WTC11 (cell line): Measurements from ENCODE around the gene IRGM. TPM values are rescaled to one million over a fixed set of nuclear protein-coding genes. Genes with fewer than 3 reads are reported as not detected.
"Not testable (repeated sequence)": the region's sequence is repeated elsewhere in the genome, so short reads cannot be mapped to it uniquely, and the experiment has no call there.

ENCODE experiments used
- ATAC-seq: fragments of 200-7000 bp; cut with Tn5 transposase; 2 replicates; pipeline ENCODE4 v1.10.0; 2021; ENCODE audit warnings: mild to moderate bottlenecking, moderate library complexity
- Bru-seq: library from RNA; stranded (reverse); fragments of 400-500 nt; gene quantifications from one replicate; lab custom pipeline; 2021; lab: Mats Ljungman, UMichigan
- CTCF ChIA-PET: fragments of 300-600 bp; sonication (Branson Sonifier 250); formaldehyde crosslinking; loops from one replicate; lab custom pipeline; 2021; ENCODE audit warnings: antibody characterized with exemption; lab: Charles Lee
- POLR2A ChIA-PET: fragments of 350-600 bp; sonication (Branson Sonifier 250); formaldehyde crosslinking; loops from one replicate; lab custom pipeline; 2021; ENCODE audit warnings: antibody characterized with exemption; lab: Charles Lee
- DNase-seq: peaks from one replicate; pipeline ENCODE4 v3.0.0; 2021; ENCODE audit warnings: low spot score
- H3K27ac Mint-ChIP-seq: 2 replicates; pipeline ENCODE4 v1.8.0; 2021; ENCODE audit warnings: mixed read lengths
- H3K27me3 Mint-ChIP-seq: 2 replicates; pipeline ENCODE4 v1.8.0; 2021; ENCODE audit warnings: low read depth, mild to moderate bottlenecking, moderate library complexity, mixed read lengths
- H3K36me3 Mint-ChIP-seq: 2 replicates; pipeline ENCODE4 v1.8.0; 2021; ENCODE audit warnings: mixed read lengths
- H3K4me1 Mint-ChIP-seq: 2 replicates; pipeline ENCODE4 v1.8.0; 2022; ENCODE audit warnings: mixed read lengths
- H3K4me3 Mint-ChIP-seq: 2 replicates; pipeline ENCODE4 v1.8.0; 2021; ENCODE audit warnings: mild to moderate bottlenecking, moderate library complexity, mixed read lengths
- H3K9me3 Mint-ChIP-seq: 2 replicates; pipeline ENCODE4 v1.8.0; 2021; ENCODE audit warnings: mixed read lengths
- CREB1 ChIP-seq: sonication (generic); formaldehyde crosslinking; IDR thresholded peaks from 2 replicates; pipeline ENCODE4 v1.8.0; 2023; ENCODE audit warnings: mild to moderate bottlenecking, missing genetic modification reagents
- ELF4 ChIP-seq: sonication (generic); formaldehyde crosslinking; IDR thresholded peaks from 2 replicates; pipeline ENCODE4 v1.8.1; 2022; ENCODE audit warnings: low read depth, mild to moderate bottlenecking, moderate library complexity, missing genetic modification reagents
- IRF2 ChIP-seq: sonication (generic); formaldehyde crosslinking; IDR thresholded peaks from 2 replicates; pipeline ENCODE4 v1.8.0; 2022; ENCODE audit warnings: low read depth, missing genetic modification reagents, borderline replicate concordance
- JUN ChIP-seq: sonication (generic); formaldehyde crosslinking; IDR thresholded peaks from 2 replicates; pipeline ENCODE4 v1.8.0; 2023; ENCODE audit warnings: mild to moderate bottlenecking, missing genetic modification reagents
- MYBL2 ChIP-seq: sonication (generic); formaldehyde crosslinking; IDR thresholded peaks from 2 replicates; pipeline ENCODE4 v1.8.1; 2023; ENCODE audit warnings: mild to moderate bottlenecking, moderate library complexity, missing genetic modification reagents
- NFATC4 ChIP-seq: fragments of 250-450 bp; sonication (Bioruptor Pico); IDR thresholded peaks from 2 replicates; pipeline ENCODE4 v1.9.0; 2021; ENCODE audit warnings: mild to moderate bottlenecking
- NFYB ChIP-seq: sonication (generic); formaldehyde crosslinking; conservative IDR thresholded peaks from 2 replicates; pipeline ENCODE4 v1.8.0; 2022; ENCODE audit warnings: low read depth, missing genetic modification reagents
- NR2C2 ChIP-seq: sonication (generic); formaldehyde crosslinking; IDR thresholded peaks from 2 replicates; pipeline ENCODE4 v1.8.0; 2022; ENCODE audit warnings: mild to moderate bottlenecking, missing genetic modification reagents
- PRRX2 ChIP-seq: fragments of 250-450 bp; sonication (Bioruptor Pico); IDR thresholded peaks from 2 replicates; pipeline ENCODE4 v1.8.0; 2021; ENCODE audit warnings: mild to moderate bottlenecking
- ZNF263 ChIP-seq: sonication (generic); formaldehyde crosslinking; IDR thresholded peaks from 2 replicates; pipeline ENCODE4 v1.8.1; 2022; ENCODE audit warnings: low read depth, mild to moderate bottlenecking, moderate library complexity, missing genetic modification reagents
- ZNF416 ChIP-seq: fragments of 250-450 bp; sonication (Bioruptor Pico); IDR thresholded peaks from 2 replicates; pipeline ENCODE4 v1.9.0; 2021; ENCODE audit warnings: mild to moderate bottlenecking, inconsistent platforms
- ZNF532 ChIP-seq: fragments of 250-450 bp; sonication (Bioruptor Pico); IDR thresholded peaks from 2 replicates; pipeline ENCODE4 v1.9.0; 2021; ENCODE audit warnings: mild to moderate bottlenecking, borderline replicate concordance
- ZNF671 ChIP-seq: fragments of 250-450 bp; sonication (Bioruptor Pico); IDR thresholded peaks from 2 replicates; pipeline ENCODE4 v1.8.0; 2021; ENCODE audit warnings: mild to moderate bottlenecking
- long read RNA-seq, 3 experiments: library from RNA in 1 of 3; library from capped mRNA in 1 of 3; library from polyadenylated mRNA in 1 of 3; unstranded in 2 of 3; stranded (forward) in 1 of 3; transcript quantifications; one replicate each; pipeline ENCODE4 v2.0.0, GENCODE V29; 2021
- total RNA-seq: library from RNA; stranded (reverse); gene quantifications from 3 replicates; pipeline ENCODE4 v1.2.3, GENCODE V29; 2021
- TF ChIP-seq, protein P1 (sequence below): sonication (generic); formaldehyde crosslinking; IDR thresholded peaks from 2 replicates; pipeline ENCODE4 v1.8.1; 2022; ENCODE audit warnings: missing genetic modification reagents, borderline replicate concordance
- TF ChIP-seq, protein P2 (sequence below): sonication (generic); formaldehyde crosslinking; IDR thresholded peaks from 2 replicates; pipeline ENCODE4 v1.8.1; 2022; ENCODE audit warnings: mild to moderate bottlenecking, moderate library complexity, missing genetic modification reagents
- TF ChIP-seq, protein P3 (sequence below): sonication (generic); formaldehyde crosslinking; conservative IDR thresholded peaks from 2 replicates; pipeline ENCODE4 v1.8.1; 2022; ENCODE audit warnings: mild to moderate bottlenecking, missing genetic modification reagents
- TF ChIP-seq, protein P4 (sequence below): sonication (generic); formaldehyde crosslinking; conservative IDR thresholded peaks from 2 replicates; pipeline ENCODE4 v1.8.1; 2023; ENCODE audit warnings: mild to moderate bottlenecking, low read depth, missing genetic modification reagents, moderate library complexity
- TF ChIP-seq, protein P5 (sequence below): sonication (generic); formaldehyde crosslinking; IDR thresholded peaks from 2 replicates; pipeline ENCODE4 v1.8.1; 2023; ENCODE audit warnings: mild to moderate bottlenecking, moderate library complexity, missing genetic modification reagents

Gene IRGM
- 0.30 to 0.31 TPM in 2 of 3 replicates, not detected in the other for total RNA-seq
- percentile 26 among the genes with signal in this experiment for Bru-seq, nascent RNA
- long read RNA-seq, experiment 1: 0 reads
- long read RNA-seq, experiment 2: 0 reads
- long read RNA-seq, experiment 3: 0 reads

DNA sequence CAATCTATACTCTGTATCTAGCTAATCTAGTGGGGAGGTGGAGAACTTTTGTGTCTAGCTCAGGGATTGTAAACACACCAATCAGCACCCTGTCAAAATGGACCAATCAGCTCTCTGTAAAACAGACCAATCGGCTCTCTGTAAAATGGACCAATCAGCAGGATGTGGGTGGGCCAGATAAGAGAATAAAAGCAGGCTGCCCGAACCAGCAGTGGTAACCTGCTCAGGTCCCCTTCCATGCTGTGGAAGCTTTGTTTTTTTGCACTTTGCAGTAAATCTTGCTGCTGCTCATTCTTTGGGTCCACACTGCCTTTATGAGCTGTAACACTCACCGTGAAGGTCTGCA lies at the start of gene IRGM:
TSS of gene IRGM (plus strand) at position 214 of the 346 bp plus-strand sequence. CDS start 1,603 bp downstream, outside the sequence.
- ATAC-seq, H3K27ac Mint-ChIP-seq, H3K36me3 Mint-ChIP-seq, H3K4me3 Mint-ChIP-seq, H3K4me1 Mint-ChIP-seq, DNase-seq: not testable (repeated sequence)
- H3K27me3 Mint-ChIP-seq: peaks cover 18% of the 10 kb centered on the region
- peaks cover 15% of the 10 kb centered on the region for H3K9me3 Mint-ChIP-seq
- ChIA-PET CTCF (interaction anchor here (0.7 to 3.5 kb wide), 14 partner anchors 45 to 435 kb away, joined by 3 to 31 read pairs (median 6); partner anchors contain the start of genes DCTN4, MYOZ3, RBM22 and SMIM3), POLR2A (interaction anchor here (1.1 kb wide), 1 partner anchor 145 kb away, joined by 5 read pairs; the partner anchor contains the start of gene RBM22)
- TF ChIP-seq NFYB (CRISPR knock-in tag): 0 out of 2 replicates have a peak, but pooled peaks have one; percentile 9

DNA sequence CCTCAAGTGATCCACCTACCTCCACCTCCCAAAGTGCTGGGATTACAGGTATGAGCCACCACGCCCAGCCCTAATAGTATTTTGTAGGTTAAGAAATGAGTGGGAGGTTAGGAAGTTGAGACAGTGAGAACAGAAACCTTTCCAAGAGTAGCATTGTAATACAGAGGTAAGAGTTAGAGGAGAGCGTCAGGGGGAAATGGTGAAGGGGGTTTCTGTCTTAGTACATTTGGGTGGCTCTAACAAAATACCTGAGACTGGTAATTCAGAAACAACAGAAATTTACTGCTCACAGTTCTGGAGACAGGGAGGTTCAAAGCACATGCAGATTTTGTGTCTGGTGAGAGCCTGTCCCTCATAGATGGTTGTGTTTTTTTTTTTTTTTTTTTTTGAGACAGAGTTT lies 48.9 kb upstream of the IRGM start:
- H3K4me1 Mint-ChIP-seq: no peaks in the 10 kb centered on the region
- TF ChIP-seq IRF2 (CRISPR knock-in tag) (no peak), JUN (no peak), CREB1 (CRISPR knock-in tag) (no peak), ZNF263 (CRISPR knock-in tag) (no peak), ZNF532 (CRISPR knock-in tag) (no peak), ZNF671 (CRISPR knock-in tag) (no peak), NFATC4 (CRISPR knock-in tag) (no peak)
- TF ChIP-seq, protein P1, sequence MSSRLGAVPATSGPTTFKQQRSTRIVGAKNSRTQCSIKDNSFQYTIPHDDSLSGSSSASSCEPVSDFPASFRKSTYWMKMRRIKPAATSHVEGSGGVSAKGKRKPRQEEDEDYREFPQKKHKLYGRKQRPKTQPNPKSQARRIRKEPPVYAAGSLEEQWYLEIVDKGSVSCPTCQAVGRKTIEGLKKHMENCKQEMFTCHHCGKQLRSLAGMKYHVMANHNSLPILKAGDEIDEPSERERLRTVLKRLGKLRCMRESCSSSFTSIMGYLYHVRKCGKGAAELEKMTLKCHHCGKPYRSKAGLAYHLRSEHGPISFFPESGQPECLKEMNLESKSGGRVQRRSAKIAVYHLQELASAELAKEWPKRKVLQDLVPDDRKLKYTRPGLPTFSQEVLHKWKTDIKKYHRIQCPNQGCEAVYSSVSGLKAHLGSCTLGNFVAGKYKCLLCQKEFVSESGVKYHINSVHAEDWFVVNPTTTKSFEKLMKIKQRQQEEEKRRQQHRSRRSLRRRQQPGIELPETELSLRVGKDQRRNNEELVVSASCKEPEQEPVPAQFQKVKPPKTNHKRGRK (CRISPR knock-in tag): no peak
- TF ChIP-seq, protein P2, sequence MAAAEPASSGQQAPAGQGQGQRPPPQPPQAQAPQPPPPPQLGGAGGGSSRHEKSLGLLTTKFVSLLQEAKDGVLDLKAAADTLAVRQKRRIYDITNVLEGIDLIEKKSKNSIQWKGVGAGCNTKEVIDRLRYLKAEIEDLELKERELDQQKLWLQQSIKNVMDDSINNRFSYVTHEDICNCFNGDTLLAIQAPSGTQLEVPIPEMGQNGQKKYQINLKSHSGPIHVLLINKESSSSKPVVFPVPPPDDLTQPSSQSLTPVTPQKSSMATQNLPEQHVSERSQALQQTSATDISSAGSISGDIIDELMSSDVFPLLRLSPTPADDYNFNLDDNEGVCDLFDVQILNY (CRISPR knock-in tag): no peak
- TF ChIP-seq, protein P3, sequence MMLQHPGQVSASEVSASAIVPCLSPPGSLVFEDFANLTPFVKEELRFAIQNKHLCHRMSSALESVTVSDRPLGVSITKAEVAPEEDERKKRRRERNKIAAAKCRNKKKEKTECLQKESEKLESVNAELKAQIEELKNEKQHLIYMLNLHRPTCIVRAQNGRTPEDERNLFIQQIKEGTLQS (CRISPR knock-in tag): no peak
- TF ChIP-seq, all 79 proteins: peak for 0
- no peak for ATAC-seq
- no peak for DNase-seq
- Mint-ChIP-seq H3K4me3 (no peak overlapping the region), H3K36me3 (no peaks in the 10 kb centered on the region), H3K27ac (no peak overlapping the region), H3K27me3 (no peaks in the 10 kb centered on the region), H3K9me3 (peaks cover 8% of the 10 kb centered on the region; the same call in 1 of the 2 replicates)
- ChIA-PET CTCF (no interaction called here), POLR2A (no interaction called here)

- peak overlapping the region; percentile 67 for H3K4me3 Mint-ChIP-seq
- peaks cover 10% of the 10 kb centered on the region for H3K9me3 Mint-ChIP-seq
- DNase-seq (no peak), ATAC-seq (peak; percentile 81)
- 0 out of 2 replicates have a peak overlapping the region, but pooled peaks have one; percentile 29 for H3K27ac Mint-ChIP-seq
- peaks cover 12% of the 10 kb centered on the region for H3K27me3 Mint-ChIP-seq
- POLR2A ChIA-PET: no interaction called here
- H3K4me1 Mint-ChIP-seq: no peaks in the 10 kb centered on the region
- CTCF ChIA-PET: interaction anchor here (0.6 to 2.2 kb wide), 16 partner anchors 11 to 451 kb away, joined by 3 to 29 read pairs (median 5); partner anchors contain the start of genes GM2A, IRGM and SMIM3
- H3K36me3 Mint-ChIP-seq: peaks cover 4% of the 10 kb centered on the region; the same call in 1 of the 2 replicates
- TF ChIP-seq ELF4 (CRISPR knock-in tag) (no peak), ZNF416 (CRISPR knock-in tag) (no peak), MYBL2 (CRISPR knock-in tag) (no peak), PRRX2 (CRISPR knock-in tag) (no peak), NR2C2 (CRISPR knock-in tag) (no peak)
- TF ChIP-seq, protein P4, sequence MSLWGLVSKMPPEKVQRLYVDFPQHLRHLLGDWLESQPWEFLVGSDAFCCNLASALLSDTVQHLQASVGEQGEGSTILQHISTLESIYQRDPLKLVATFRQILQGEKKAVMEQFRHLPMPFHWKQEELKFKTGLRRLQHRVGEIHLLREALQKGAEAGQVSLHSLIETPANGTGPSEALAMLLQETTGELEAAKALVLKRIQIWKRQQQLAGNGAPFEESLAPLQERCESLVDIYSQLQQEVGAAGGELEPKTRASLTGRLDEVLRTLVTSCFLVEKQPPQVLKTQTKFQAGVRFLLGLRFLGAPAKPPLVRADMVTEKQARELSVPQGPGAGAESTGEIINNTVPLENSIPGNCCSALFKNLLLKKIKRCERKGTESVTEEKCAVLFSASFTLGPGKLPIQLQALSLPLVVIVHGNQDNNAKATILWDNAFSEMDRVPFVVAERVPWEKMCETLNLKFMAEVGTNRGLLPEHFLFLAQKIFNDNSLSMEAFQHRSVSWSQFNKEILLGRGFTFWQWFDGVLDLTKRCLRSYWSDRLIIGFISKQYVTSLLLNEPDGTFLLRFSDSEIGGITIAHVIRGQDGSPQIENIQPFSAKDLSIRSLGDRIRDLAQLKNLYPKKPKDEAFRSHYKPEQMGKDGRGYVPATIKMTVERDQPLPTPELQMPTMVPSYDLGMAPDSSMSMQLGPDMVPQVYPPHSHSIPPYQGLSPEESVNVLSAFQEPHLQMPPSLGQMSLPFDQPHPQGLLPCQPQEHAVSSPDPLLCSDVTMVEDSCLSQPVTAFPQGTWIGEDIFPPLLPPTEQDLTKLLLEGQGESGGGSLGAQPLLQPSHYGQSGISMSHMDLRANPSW (CRISPR knock-in tag): no peak
- TF ChIP-seq, protein P5, sequence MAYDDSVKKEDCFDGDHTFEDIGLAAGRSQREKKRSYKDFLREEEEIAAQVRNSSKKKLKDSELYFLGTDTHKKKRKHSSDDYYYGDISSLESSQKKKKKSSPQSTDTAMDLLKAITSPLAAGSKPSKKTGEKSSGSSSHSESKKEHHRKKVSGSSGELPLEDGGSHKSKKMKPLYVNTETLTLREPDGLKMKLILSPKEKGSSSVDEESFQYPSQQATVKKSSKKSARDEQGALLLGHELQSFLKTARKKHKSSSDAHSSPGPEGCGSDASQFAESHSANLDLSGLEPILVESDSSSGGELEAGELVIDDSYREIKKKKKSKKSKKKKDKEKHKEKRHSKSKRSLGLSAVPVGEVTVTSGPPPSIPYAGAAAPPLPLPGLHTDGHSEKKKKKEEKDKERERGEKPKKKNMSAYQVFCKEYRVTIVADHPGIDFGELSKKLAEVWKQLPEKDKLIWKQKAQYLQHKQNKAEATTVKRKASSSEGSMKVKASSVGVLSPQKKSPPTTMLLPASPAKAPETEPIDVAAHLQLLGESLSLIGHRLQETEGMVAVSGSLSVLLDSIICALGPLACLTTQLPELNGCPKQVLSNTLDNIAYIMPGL (CRISPR knock-in tag): no peak
These were observed 45.0 kb upstream of the IRGM start for GRCh38 chr5:150801117-150801927.
